ENCODE measurements around the gene GGCT. TPM values are rescaled to one million over a fixed set of nuclear protein-coding genes. Genes with fewer than 3 reads are reported as not detected.
"Not testable (repeated sequence)": the region's sequence is repeated elsewhere in the genome, so short reads cannot be mapped to it uniquely, and the experiment has no call there.

GGCT gene
- total RNA-seq, 1 experiment from 2014 or later, result 52.2 TPM

DNA sequence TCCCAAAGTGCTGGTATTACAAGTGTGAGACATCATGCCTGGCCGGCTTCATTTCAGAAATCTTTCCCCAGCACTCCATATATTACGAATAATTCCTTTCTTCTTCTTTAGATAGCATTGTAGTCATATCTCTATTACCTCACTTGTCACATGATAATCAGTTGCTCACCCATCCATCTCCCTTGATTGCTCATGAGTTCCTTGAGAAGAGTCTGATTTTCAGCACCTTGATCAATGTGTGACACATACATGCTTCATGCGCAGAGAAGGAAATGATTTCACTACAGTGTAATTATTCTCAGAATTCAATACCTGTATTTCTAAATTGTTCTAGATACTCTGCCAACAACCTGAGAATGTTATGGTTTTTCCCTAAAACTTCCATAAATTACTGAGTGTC, 26.7 kb upstream of the GGCT start:
- ATAC-seq, result no peak
- Histone ChIP-seq H3K4me1 (ENCODE audit: control insufficient read depth, insufficient read depth, low read length) (no peaks in the 10 kb centered on the region), H3K9me3 (ENCODE audit: control insufficient read depth, insufficient read depth, low read depth, low read length) (no peaks in the 10 kb centered on the region), H3K36me3 (ENCODE audit: control insufficient read depth, insufficient read depth, low read length) (no peaks in the 10 kb centered on the region), H3K27ac (ENCODE audit: low read length) (no peak overlapping the region), H3K4me3 (ENCODE audit: low read depth in 2 of 2, low read length in 2 of 2) (no peak overlapping the region), H3K27me3 (ENCODE audit: control insufficient read depth, insufficient read depth, low read length) (no peaks in the 10 kb centered on the region; the same call in 1 of the 2 replicates)
- in situ Hi-C loops (cut with HindIII; ENCODE audit: low pct_unique_long_range_greater_than_20kb, low sequenced_read_pairs), result no loop called here
- intact Hi-C loops (cut with micrococcal nuclease; ENCODE audit: unreplicated experiment), result no loop called here
- TF ChIP-seq POLR2AphosphoS5 (IDR thresholded peaks at IDR 0.05; ENCODE audit: low read depth, low read length), result no peak
- no TSS peak for BruUV-seq (replicated peaks)
- ChIA-PET POLR2A (interaction anchor here (0.7 kb wide), 1 partner anchor 602 kb away, joined by 7 read pairs; no protein-coding TSS in a partner anchor), CTCF (no interaction called here)
- no peak for DNase-seq (ENCODE audit: low read depth, low spot score)

DNA sequence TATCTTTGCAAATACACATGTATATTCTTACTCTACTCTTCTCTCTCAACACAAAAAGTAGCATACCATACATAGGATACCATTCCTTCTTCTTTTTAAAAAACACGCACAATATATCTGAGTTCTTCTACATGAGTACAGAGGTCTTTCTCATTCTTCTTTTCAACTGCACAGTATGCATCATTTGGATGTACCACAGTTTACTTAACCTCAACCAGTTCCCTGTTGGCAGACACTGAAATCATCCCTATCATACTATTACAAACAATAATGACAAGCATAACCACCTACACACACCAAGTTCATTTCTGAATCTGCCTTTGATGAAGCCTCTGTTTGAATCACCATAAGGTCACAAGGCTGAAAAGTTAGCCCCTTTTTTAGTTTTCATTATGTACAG, 25.7 kb upstream of the GGCT start:
- ChIA-PET CTCF (no interaction called here), POLR2A (no interaction called here)
- intact Hi-C loops (cut with micrococcal nuclease; ENCODE audit: unreplicated experiment) (no loop called here), in situ Hi-C loops (cut with HindIII; ENCODE audit: low pct_unique_long_range_greater_than_20kb, low sequenced_read_pairs) (no loop called here)
- H3K36me3 ChIP-seq (ENCODE audit: control insufficient read depth, insufficient read depth, low read length), result no peaks in the 10 kb centered on the region
- no peak overlapping the region for H3K27ac ChIP-seq (ENCODE audit: low read length)
- no peak overlapping the region for H3K4me3 ChIP-seq (ENCODE audit: low read depth in 2 of 2, low read length in 2 of 2)
- no peaks in the 10 kb centered on the region for H3K9me3 ChIP-seq (ENCODE audit: control insufficient read depth, insufficient read depth, low read depth, low read length)
- DNase-seq (ENCODE audit: low read depth, low spot score) (no peak), ATAC-seq (no peak)
- TF ChIP-seq, protein P1, sequence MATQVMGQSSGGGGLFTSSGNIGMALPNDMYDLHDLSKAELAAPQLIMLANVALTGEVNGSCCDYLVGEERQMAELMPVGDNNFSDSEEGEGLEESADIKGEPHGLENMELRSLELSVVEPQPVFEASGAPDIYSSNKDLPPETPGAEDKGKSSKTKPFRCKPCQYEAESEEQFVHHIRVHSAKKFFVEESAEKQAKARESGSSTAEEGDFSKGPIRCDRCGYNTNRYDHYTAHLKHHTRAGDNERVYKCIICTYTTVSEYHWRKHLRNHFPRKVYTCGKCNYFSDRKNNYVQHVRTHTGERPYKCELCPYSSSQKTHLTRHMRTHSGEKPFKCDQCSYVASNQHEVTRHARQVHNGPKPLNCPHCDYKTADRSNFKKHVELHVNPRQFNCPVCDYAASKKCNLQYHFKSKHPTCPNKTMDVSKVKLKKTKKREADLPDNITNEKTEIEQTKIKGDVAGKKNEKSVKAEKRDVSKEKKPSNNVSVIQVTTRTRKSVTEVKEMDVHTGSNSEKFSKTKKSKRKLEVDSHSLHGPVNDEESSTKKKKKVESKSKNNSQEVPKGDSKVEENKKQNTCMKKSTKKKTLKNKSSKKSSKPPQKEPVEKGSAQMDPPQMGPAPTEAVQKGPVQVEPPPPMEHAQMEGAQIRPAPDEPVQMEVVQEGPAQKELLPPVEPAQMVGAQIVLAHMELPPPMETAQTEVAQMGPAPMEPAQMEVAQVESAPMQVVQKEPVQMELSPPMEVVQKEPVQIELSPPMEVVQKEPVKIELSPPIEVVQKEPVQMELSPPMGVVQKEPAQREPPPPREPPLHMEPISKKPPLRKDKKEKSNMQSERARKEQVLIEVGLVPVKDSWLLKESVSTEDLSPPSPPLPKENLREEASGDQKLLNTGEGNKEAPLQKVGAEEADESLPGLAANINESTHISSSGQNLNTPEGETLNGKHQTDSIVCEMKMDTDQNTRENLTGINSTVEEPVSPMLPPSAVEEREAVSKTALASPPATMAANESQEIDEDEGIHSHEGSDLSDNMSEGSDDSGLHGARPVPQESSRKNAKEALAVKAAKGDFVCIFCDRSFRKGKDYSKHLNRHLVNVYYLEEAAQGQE (IDR thresholded peaks at IDR 0.05; ENCODE audit: insufficient read depth in 1 of 2, low read depth in 2 of 2, low read length in 1 of 2), result no peak
- TF ChIP-seq POLR2AphosphoS5 (IDR thresholded peaks at IDR 0.05; ENCODE audit: low read depth, low read length) (no peak), SIN3A (IDR thresholded peaks at IDR 0.05; ENCODE audit: borderline replicate concordance, insufficient read depth, low read depth, low read length) (no peak), TCF7L2 (IDR thresholded peaks at IDR 0.05; ENCODE audit: low read depth, low read length) (no peak)
- TF ChIP-seq, protein P2, sequence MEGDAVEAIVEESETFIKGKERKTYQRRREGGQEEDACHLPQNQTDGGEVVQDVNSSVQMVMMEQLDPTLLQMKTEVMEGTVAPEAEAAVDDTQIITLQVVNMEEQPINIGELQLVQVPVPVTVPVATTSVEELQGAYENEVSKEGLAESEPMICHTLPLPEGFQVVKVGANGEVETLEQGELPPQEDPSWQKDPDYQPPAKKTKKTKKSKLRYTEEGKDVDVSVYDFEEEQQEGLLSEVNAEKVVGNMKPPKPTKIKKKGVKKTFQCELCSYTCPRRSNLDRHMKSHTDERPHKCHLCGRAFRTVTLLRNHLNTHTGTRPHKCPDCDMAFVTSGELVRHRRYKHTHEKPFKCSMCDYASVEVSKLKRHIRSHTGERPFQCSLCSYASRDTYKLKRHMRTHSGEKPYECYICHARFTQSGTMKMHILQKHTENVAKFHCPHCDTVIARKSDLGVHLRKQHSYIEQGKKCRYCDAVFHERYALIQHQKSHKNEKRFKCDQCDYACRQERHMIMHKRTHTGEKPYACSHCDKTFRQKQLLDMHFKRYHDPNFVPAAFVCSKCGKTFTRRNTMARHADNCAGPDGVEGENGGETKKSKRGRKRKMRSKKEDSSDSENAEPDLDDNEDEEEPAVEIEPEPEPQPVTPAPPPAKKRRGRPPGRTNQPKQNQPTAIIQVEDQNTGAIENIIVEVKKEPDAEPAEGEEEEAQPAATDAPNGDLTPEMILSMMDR (IDR thresholded peaks at IDR 0.05), result no peak
- BruUV-seq (replicated peaks), result no TSS peak
- no peaks in the 10 kb centered on the region for H3K4me1 ChIP-seq (ENCODE audit: control insufficient read depth, insufficient read depth, low read length)
- no peaks in the 10 kb centered on the region; the same call in 1 of the 2 replicates for H3K27me3 ChIP-seq (ENCODE audit: control insufficient read depth, insufficient read depth, low read length)

DNA sequence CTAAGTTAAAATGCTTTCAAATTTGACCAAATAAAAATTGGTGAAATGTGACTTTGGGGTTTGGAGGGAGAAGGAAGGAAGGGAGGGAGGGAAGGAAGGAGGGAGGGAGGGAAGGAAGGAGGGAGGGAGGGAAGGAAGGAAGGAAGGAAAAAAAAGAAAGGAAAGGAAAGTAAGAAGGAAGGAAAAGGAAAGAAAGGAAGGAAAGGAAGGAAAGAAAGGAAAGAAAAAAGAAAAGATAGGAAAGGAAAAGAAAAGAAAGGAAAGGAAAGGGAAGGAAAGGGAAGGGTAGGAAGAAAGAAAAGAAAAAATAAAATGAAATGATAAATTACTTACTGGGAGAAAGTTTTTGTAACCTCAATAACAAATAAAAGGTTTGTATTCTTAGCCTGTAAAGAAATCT, 24.1 kb upstream of the GGCT start:
- Histone ChIP-seq H3K4me3 (ENCODE audit: low read depth in 2 of 2, low read length in 2 of 2) (no peak overlapping the region), H3K9me3 (ENCODE audit: control insufficient read depth, insufficient read depth, low read depth, low read length) (no peaks in the 10 kb centered on the region), H3K27me3 (ENCODE audit: control insufficient read depth, insufficient read depth, low read length) (no peaks in the 10 kb centered on the region; the same call in 1 of the 2 replicates), H3K27ac (ENCODE audit: low read length) (no peak overlapping the region), H3K36me3 (ENCODE audit: control insufficient read depth, insufficient read depth, low read length) (no peaks in the 10 kb centered on the region), H3K4me1 (ENCODE audit: control insufficient read depth, insufficient read depth, low read length) (no peaks in the 10 kb centered on the region)
- DNase-seq (ENCODE audit: low read depth, low spot score), result no peak
- intact Hi-C loops (cut with micrococcal nuclease; ENCODE audit: unreplicated experiment) (no loop called here), in situ Hi-C loops (cut with HindIII; ENCODE audit: low pct_unique_long_range_greater_than_20kb, low sequenced_read_pairs) (no loop called here)
- ATAC-seq, result no peak
- ChIA-PET POLR2A (no interaction called here), CTCF (no interaction called here)
- BruUV-seq (replicated peaks), result no TSS peak
- TF ChIP-seq, protein P2 (IDR thresholded peaks at IDR 0.05), result no peak

DNA sequence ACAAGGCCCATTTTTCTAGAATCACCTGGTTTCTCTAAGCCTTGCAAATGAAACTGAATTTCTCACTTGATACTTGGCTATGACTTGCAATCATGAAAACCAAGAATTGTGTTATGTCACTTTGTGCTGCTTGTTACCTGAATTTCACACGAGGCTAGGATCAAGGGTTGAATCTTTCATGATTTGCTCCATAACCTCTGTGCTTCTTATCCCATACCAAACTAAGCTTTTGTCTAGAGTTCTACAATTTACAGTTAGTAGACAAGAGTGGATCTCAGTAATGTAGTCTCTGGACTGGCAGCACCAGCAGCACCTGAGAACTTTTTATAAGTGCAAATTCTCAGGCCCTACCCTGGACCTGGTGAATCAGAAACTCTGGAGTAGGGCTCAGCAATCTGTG, 22.7 kb upstream of the GGCT start:
- H3K4me1 ChIP-seq (ENCODE audit: control insufficient read depth, insufficient read depth, low read length); intact Hi-C loops (cut with micrococcal nuclease; ENCODE audit: unreplicated experiment); H3K27ac ChIP-seq (ENCODE audit: low read length); BruUV-seq (replicated peaks); ATAC-seq; CTCF ChIA-PET; H3K36me3 ChIP-seq (ENCODE audit: control insufficient read depth, insufficient read depth, low read length); POLR2A ChIA-PET; DNase-seq (ENCODE audit: low read depth, low spot score); in situ Hi-C loops (cut with HindIII; ENCODE audit: low pct_unique_long_range_greater_than_20kb, low sequenced_read_pairs); H3K9me3 ChIP-seq (ENCODE audit: control insufficient read depth, insufficient read depth, low read depth, low read length); H3K27me3 ChIP-seq (ENCODE audit: control insufficient read depth, insufficient read depth, low read length); H3K4me3 ChIP-seq (ENCODE audit: low read depth in 2 of 2, low read length in 2 of 2): not testable (repeated sequence)

All from Panc1 (cell line).